Measurements from ENCODE around the gene PEMT.

The PEMT gene

GRCh38 chr17:17502741-17503565 lies 88.6 kb downstream of the PEMT start:
- no peak overlapping the region for H2AFZ ChIP-seq (ENCODE audit: low read length)
- no peak for DNase-seq
- no peak overlapping the region for H3K4me2 ChIP-seq (ENCODE audit: low read depth, low read length)
- H3F3A ChIP-seq (ENCODE audit: insufficient read depth, low read length): no peaks in the 10 kb centered on the region
- no peak overlapping the region for H3K9ac ChIP-seq (ENCODE audit: low read length)
- no peak overlapping the region for H3K4me3 ChIP-seq (ENCODE audit: low read length)
- H3K9me3 ChIP-seq (replicated peaks; ENCODE audit: insufficient read depth, low read length): no peaks in the 10 kb centered on the region
- peaks cover 6% of the 10 kb centered on the region; the same call in 1 of the 2 replicates for H3K27me3 ChIP-seq (replicated peaks; ENCODE audit: insufficient read depth, low read length)
- no peaks in the 10 kb centered on the region for H3K9me2 ChIP-seq (replicated peaks; ENCODE audit: insufficient read depth, low read length)
- H3K79me2 ChIP-seq (ENCODE audit: low read length): no peaks in the 10 kb centered on the region
- H4K20me1 ChIP-seq (ENCODE audit: insufficient read depth, low read length): no peaks in the 10 kb centered on the region
- H3K36me3 ChIP-seq (replicated peaks; ENCODE audit: insufficient read depth, low read length): no peaks in the 10 kb centered on the region
- H3K4me1 ChIP-seq (ENCODE audit: low read length): no peaks in the 10 kb centered on the region
- H3K27ac ChIP-seq (ENCODE audit: low read length): no peak overlapping the region
- no peak for TF ChIP-seq CTCF (IDR thresholded peaks at IDR 0.05; ENCODE audit: low read length)
- TF ChIP-seq EZH2 (optimal IDR thresholded peaks at IDR 0.05; ENCODE audit: low read depth, low read length): no peak
- TF ChIP-seq EZH2phosphoT487 (IDR thresholded peaks at IDR 0.05; ENCODE audit: low read length): no peak

GRCh38 chr17:17500999-17501605 lies 90.4 kb downstream of the PEMT start:
- Histone ChIP-seq H4K20me1 (ENCODE audit: insufficient read depth, low read length) (no peaks in the 10 kb centered on the region), H3K9ac (ENCODE audit: low read length) (no peak overlapping the region), H3K27ac (ENCODE audit: low read length) (no peak overlapping the region), H3K4me1 (ENCODE audit: low read length) (no peaks in the 10 kb centered on the region), H3F3A (ENCODE audit: insufficient read depth, low read length) (no peaks in the 10 kb centered on the region), H3K4me3 (ENCODE audit: low read length) (no peak overlapping the region), H3K36me3 (replicated peaks; ENCODE audit: insufficient read depth, low read length) (no peaks in the 10 kb centered on the region), H3K27me3 (replicated peaks; ENCODE audit: insufficient read depth, low read length) (peaks cover 6% of the 10 kb centered on the region; the same call in 1 of the 2 replicates), H3K4me2 (ENCODE audit: low read depth, low read length) (no peak overlapping the region), H3K9me2 (replicated peaks; ENCODE audit: insufficient read depth, low read length) (no peaks in the 10 kb centered on the region), H3K9me3 (replicated peaks; ENCODE audit: insufficient read depth, low read length) (no peaks in the 10 kb centered on the region), H3K79me2 (ENCODE audit: low read length) (no peaks in the 10 kb centered on the region), H2AFZ (ENCODE audit: low read length) (no peak overlapping the region)
- TF ChIP-seq CTCF (IDR thresholded peaks at IDR 0.05; ENCODE audit: low read length) (peak; percentile 30), EZH2 (optimal IDR thresholded peaks at IDR 0.05; ENCODE audit: low read depth, low read length) (no peak)
- DNase-seq: peak; percentile 24

GRCh38 chr17:17499402-17500145 lies 91.9 kb downstream of the PEMT start:
- H4K20me1 ChIP-seq (ENCODE audit: insufficient read depth, low read length): no peaks in the 10 kb centered on the region
- no peak overlapping the region for H3K4me2 ChIP-seq (ENCODE audit: low read depth, low read length)
- peaks cover 3% of the 10 kb centered on the region; the same call in 1 of the 2 replicates for H3F3A ChIP-seq (ENCODE audit: insufficient read depth, low read length)
- no peaks in the 10 kb centered on the region for H3K9me3 ChIP-seq (replicated peaks; ENCODE audit: insufficient read depth, low read length)
- H3K36me3 ChIP-seq (replicated peaks; ENCODE audit: insufficient read depth, low read length): no peaks in the 10 kb centered on the region
- H3K4me1 ChIP-seq (ENCODE audit: low read length): peaks cover 11% of the 10 kb centered on the region; the same call in 1 of the 2 replicates
- no peak overlapping the region for H3K27ac ChIP-seq (ENCODE audit: low read length)
- no peak overlapping the region for H2AFZ ChIP-seq (ENCODE audit: low read length)
- no peak for TF ChIP-seq EZH2phosphoT487 (IDR thresholded peaks at IDR 0.05; ENCODE audit: low read length)
- TF ChIP-seq EZH2 (optimal IDR thresholded peaks at IDR 0.05; ENCODE audit: low read depth, low read length): no peak
- TF ChIP-seq CTCF (IDR thresholded peaks at IDR 0.05; ENCODE audit: low read length): no peak
- H3K79me2 ChIP-seq (ENCODE audit: low read length): no peaks in the 10 kb centered on the region
- no peak overlapping the region for H3K4me3 ChIP-seq (ENCODE audit: low read length)
- no peak for DNase-seq
- no peaks in the 10 kb centered on the region for H3K9me2 ChIP-seq (replicated peaks; ENCODE audit: insufficient read depth, low read length)
- H3K27me3 ChIP-seq (replicated peaks; ENCODE audit: insufficient read depth, low read length): peaks cover 6% of the 10 kb centered on the region
- H3K9ac ChIP-seq (ENCODE audit: low read length): no peak overlapping the region

Measured in MM.1S (cell line).